ENCODE results near the gene PRKCA. TPM values are rescaled to one million over a fixed set of nuclear protein-coding genes. Genes with fewer than 3 reads are reported as not detected.

The PRKCA gene
- total RNA-seq, 2 donors from 2014 or later = 6.5 to 6.6 TPM

DNA sequence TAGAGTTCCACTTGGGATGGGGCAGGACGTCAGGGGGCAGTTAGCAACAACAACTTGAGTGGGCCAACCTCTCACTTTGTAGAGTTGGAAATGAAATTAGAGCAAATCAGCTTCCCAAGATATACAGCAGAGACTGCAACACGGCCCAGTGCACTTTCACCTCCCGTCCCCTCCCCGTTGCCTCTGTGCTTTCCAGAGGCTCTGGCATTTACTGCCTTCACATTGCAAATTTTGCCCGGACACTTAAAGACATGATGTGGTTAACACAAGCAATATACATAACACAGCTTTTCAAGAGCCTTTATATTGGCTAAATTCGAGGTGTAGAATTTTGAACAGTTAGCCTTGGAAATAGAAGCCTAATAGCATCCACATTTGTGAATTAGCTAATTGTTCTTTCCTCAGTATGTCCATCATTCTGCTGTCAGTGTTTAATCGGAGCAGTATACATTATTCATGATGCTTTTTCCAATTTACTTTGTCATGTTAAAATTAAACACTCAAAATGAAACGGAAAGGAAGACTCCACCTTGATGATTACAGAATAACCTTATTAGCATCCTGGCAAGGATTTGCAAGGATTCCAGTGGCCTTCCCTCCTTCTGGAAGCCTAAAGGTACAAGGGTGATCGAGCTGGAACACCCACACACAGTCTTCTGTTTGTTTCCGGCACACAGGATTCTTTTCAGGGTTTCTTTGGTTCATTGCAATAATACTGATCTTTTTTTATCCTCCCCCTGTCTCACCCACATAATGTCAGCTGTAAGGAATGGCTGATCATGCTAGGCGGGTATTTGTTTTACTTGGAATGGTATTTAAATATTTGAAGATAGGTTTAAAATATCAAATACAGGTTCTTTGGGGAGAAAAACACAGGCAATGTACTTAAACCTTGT lies 341.6 kb downstream of the PRKCA start:
- Histone ChIP-seq H3K4me1 (no peaks in the 10 kb centered on the region), H3K27me3 (no peaks in the 10 kb centered on the region), H3K36me3 (replicated peaks in 1 of 2; ENCODE audit: insufficient read depth in 1 of 2, low read depth in 2 of 2) (no peaks in the 10 kb centered on the region), H3K27ac (no peak overlapping the region), H3K4me3 (no peak overlapping the region), H3K9me3 (no peaks in the 10 kb centered on the region)
- intact Hi-C loops (cut with DNase I) = no loop called here
- WGBS, 2 donors = 71 to 74% methylated on average over 11 of the region's 11 CpGs
- no peak for ATAC-seq
- TF ChIP-seq POLR2A (IDR thresholded peaks at IDR 0.05) = no peak
- TF ChIP-seq, protein P1, sequence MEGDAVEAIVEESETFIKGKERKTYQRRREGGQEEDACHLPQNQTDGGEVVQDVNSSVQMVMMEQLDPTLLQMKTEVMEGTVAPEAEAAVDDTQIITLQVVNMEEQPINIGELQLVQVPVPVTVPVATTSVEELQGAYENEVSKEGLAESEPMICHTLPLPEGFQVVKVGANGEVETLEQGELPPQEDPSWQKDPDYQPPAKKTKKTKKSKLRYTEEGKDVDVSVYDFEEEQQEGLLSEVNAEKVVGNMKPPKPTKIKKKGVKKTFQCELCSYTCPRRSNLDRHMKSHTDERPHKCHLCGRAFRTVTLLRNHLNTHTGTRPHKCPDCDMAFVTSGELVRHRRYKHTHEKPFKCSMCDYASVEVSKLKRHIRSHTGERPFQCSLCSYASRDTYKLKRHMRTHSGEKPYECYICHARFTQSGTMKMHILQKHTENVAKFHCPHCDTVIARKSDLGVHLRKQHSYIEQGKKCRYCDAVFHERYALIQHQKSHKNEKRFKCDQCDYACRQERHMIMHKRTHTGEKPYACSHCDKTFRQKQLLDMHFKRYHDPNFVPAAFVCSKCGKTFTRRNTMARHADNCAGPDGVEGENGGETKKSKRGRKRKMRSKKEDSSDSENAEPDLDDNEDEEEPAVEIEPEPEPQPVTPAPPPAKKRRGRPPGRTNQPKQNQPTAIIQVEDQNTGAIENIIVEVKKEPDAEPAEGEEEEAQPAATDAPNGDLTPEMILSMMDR (IDR thresholded peaks at IDR 0.05) = no peak
- DNase-seq = no peak

DNA sequence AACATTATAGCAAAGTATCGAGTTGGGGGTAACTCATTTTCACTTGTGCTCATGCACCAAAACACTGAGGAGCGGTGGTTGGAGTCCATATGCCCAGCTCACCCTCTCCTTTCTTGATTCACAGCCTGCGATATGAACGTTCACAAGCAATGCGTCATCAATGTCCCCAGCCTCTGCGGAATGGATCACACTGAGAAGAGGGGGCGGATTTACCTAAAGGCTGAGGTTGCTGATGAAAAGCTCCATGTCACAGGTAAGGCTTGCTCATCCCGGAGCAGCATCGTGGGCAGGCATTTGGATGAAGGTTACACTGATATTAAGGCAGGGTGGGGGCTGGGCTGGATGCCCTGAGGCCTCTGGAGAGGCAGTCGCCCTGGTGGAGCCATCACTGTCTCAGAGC lies 342.8 kb downstream of the PRKCA start:
- H3K4me1 ChIP-seq = no peaks in the 10 kb centered on the region
- no peak overlapping the region for H3K27ac ChIP-seq
- no peak for TF ChIP-seq POLR2A (IDR thresholded peaks at IDR 0.05)
- TF ChIP-seq, protein P1 (IDR thresholded peaks at IDR 0.05) = no peak
- intact Hi-C loops (cut with DNase I) = no loop called here
- DNase-seq = no peak
- no peak for ATAC-seq
- H3K4me3 ChIP-seq = no peak overlapping the region
- no peaks in the 10 kb centered on the region for H3K9me3 ChIP-seq
- no peaks in the 10 kb centered on the region for H3K36me3 ChIP-seq (replicated peaks in 1 of 2; ENCODE audit: insufficient read depth in 1 of 2, low read depth in 2 of 2)
- WGBS, 2 donors = 90 to 91% methylated on average over 9 to 10 of the region's 10 CpGs
- no peaks in the 10 kb centered on the region for H3K27me3 ChIP-seq

DNA sequence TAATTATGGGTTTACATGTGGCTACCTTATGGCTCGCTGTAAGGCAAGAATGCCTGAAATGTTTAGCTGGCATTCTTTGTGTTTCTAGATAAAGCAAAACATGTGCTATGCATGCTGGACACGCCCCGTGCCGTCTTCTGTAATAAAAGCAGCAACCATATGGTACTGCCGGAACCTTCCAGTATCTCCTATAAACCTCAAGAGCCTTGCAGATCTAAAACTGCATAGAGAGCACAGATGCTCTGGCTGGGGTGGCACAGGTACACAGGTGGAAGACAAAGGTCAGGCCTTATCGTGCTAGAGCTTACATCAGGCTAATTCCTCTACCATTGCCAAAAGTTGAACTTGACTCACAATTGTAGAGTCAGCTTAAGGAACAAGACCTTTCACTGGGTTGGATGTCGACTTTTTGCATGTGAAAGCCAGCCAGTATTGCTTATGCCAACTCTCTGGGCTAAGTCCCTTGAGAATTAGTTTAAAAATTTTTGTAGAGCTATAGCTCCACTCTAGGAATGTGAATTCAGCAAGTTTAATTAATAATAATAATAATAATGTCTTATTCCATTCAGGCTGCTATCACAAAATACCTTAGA lies 345.1 kb downstream of the PRKCA start:
- DNase-seq = peak in 2 of 4 donors; percentile 5 to 20
- Histone ChIP-seq H3K27ac (no peak overlapping the region), H3K4me3 (no peak overlapping the region), H3K27me3 (no peaks in the 10 kb centered on the region), H3K36me3 (replicated peaks in 1 of 2; ENCODE audit: insufficient read depth in 1 of 2, low read depth in 2 of 2) (no peaks in the 10 kb centered on the region), H3K4me1 (no peaks in the 10 kb centered on the region), H3K9me3 (no peaks in the 10 kb centered on the region)
- intact Hi-C loops (cut with DNase I) = no loop called here
- WGBS, 2 donors = 73% methylated on average over 7 of the region's 7 CpGs
- TF ChIP-seq POLR2A (IDR thresholded peaks at IDR 0.05) = no peak
- TF ChIP-seq, protein P1 (IDR thresholded peaks at IDR 0.05) = no peak
- no peak for ATAC-seq

DNA sequence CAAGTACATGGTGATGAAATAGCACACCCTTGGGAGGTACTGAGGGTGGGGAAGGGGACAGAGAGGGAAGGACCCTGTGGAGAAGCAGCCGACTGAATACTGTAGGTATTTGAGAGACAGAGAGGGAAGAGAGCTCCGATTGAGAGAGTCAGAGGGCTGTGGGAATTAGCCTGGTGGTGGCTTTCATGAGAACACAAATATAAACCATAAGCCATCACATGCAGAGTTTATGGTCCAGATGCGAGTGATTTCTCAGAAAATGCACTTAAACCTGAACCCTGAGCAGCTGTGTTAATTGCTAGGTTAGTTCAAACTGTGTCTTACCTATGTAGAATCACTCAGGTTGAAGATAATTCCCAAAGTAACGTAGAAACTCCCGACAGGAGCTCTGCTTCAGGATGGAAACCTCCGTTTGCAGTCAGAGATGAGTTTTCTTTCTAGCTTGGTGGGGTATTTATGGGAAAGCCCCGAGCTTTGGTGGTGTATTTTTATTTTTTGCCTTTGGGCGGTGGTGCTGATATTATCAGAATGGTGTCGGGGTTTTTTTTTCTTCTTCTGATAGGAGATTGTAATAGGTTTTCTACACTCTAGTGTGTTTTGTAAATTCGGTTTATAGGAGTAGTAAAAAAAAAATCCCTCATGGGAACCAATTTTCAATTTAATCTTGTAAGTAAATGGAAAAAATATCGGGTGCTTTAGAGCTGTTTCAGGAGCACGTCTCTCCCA lies 347.6 kb downstream of the PRKCA start:
- no peaks in the 10 kb centered on the region for H3K27me3 ChIP-seq
- no peak for TF ChIP-seq POLR2A (IDR thresholded peaks at IDR 0.05)
- TF ChIP-seq, protein P1 (IDR thresholded peaks at IDR 0.05) = no peak
- DNase-seq (no peak), ATAC-seq (no peak)
- H3K4me1 ChIP-seq = no peaks in the 10 kb centered on the region
- no peaks in the 10 kb centered on the region for H3K9me3 ChIP-seq
- WGBS, 2 donors = 85 to 90% methylated on average over 12 of the region's 12 CpGs
- no peak overlapping the region for H3K27ac ChIP-seq
- H3K36me3 ChIP-seq (replicated peaks in 1 of 2; ENCODE audit: insufficient read depth in 1 of 2, low read depth in 2 of 2) = no peaks in the 10 kb centered on the region
- intact Hi-C loops (cut with DNase I) = no loop called here
- H3K4me3 ChIP-seq = no peak overlapping the region
